IPS-11a (cell line): ENCODE data around the gene PLEKHG3.

Source experiments
- H3K4me3 ChIP-seq: one replicate; pipeline ENCODE4 v1.5.1; 2013; ENCODE audit warnings: low read depth, low read length, control low read depth

PLEKHG3 gene

DNA sequence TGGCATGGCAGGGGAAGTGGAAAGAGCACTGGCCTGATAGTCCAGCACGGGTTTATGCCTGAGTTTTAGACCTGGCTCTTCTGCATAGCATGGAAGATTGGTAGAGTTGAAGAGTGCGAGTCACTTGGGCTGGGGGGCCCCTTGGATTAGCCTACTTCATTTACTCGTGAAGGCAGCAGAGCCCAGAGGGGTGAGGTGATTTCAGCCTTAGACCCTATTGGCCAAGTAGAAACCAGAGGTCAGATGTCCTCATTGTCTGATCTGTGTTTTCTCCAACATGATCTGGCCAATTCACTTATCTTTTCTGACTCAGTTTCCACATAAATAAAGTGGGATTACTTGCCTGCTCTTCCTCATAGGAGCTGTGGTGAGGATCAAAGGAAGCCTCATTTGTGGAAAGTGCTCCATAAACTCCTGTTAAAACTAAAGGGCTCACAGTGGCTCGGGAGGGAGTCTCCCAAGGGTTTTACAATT lies 1.9 kb downstream of the PLEKHG3 start:
- no peak overlapping the region for H3K4me3 ChIP-seq

DNA sequence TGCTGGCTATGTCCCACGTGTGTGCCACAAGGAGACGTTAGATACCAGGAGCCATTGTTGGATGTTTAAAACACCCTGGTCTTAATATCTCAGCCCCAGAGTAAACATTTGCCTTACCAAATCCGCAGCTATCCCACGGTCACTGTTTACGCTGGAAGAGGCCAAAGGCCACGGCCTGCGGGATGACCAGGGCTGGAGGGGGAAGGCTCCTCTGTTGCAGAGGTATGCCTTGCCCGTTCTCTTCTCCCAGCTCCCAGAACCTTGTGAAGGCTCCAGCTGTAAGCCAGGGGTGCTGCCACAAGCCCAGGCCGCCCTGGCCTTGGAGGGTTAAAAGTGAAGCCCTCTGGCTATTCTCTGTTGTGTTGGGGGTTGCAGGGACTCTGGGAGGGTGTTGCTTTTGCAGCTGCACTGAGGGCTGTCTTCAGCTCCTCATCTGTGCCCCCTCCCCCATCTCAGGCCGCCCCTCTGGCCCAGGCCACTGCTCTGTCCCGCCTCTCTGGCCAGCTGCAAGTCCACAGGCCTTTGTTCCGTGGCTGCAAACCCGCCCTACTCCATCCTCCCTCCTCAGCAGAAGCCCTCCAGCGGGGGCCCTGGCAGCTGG lies 2.5 kb downstream of the PLEKHG3 start:
- no peak overlapping the region for H3K4me3 ChIP-seq

DNA sequence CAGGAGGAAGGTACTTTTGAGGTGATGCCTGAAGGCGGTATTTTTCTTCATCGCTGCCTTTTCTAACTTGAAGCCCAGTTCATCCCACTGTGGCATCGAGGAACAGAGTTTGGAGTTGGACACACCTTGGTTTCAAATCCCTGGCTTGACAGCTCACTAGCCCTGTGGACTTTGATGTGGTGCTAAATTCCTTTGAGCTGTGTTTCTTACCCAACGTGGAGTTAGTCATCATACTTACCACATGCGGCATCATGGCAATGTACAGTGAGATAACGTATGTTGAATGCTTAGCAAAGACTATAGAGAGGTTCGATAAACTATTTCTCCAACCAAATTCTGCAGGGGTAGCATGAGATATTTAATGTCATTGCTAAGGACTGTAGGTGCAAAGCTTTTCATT lies 3.4 kb downstream of the PLEKHG3 start:
- no peak overlapping the region for H3K4me3 ChIP-seq

DNA sequence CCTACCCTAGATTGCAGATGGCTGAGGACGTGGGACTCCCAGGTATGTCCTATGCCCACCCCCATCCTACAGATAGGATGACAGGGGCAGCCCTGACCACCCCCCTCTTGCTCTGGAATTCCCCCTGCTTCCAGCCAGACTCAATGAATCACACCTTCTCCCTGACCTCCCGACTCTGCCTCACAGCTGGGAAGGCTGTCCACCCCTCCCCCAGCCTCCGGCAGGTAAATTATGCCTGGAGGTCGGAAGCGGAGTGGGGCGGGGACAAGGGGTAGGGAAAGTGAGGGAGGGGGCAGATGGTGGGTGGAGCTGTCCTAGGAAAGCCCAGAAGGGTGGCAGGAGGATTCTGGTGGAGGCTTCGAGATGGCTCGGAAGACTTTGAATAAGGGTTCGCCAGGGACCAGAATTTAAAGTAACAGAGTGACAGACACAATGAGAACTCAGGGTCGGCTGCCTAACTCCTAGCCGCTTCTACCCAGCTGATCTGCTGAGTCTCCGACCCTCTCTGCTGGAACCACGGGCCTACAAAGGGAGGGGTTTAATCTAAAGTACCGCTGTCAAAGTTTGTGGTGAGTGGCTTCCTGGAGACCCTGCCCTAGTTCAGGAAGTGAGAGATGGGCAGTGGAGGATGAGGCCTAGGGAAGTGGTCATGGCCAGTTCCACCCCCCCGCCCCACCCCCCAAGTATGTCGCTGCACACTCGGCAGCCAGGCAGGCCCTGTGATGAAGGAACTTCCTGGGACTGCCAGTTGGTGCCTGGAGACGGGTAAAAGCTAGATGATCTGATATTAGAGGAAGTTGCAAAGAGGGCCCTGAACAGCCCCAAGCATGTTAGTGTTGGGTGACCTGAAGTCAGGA lies 4.2 kb downstream of the PLEKHG3 start:
- H3K4me3 ChIP-seq = no peak overlapping the region

DNA sequence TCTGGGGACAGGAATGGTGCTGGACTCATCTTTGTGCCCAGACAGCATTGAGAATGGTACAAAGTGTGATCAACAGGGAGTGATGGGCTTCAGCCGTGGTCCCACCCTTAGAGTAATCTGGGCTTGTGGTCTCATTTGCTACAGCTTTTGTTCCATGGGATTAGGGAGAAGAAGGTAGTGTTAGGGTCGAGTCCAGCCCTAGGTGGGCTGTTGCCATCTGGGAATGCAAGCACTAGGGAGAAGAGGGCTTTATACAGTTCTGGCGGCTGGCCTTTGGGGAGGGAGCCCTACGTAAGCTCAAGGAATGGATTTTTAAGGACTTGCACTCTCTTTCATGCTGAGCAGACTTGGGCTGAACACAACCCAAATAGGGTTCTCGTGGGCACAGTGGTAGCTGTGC lies 4.9 kb downstream of the PLEKHG3 start:
- no peak overlapping the region for H3K4me3 ChIP-seq

DNA sequence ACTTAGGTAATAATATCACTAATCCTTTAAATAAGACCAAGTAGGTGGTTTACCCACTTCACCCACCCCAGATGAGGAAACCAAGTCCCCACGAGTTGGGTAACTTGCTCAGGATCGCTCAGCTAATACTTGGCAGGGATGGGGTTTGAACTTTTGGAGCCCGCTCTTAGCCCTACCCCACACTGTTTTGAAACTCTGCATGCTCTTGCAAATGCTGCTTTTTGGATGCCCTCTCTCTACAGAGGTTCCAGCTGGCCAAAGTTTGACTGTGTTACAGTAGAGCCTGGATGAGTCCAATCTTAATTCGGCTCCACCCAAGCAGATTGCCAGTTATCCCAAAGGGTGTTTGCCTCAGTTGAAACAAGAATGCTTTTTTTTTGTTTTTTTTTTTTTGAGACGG lies 6.8 kb downstream of the PLEKHG3 start:
- no peak overlapping the region for H3K4me3 ChIP-seq

DNA sequence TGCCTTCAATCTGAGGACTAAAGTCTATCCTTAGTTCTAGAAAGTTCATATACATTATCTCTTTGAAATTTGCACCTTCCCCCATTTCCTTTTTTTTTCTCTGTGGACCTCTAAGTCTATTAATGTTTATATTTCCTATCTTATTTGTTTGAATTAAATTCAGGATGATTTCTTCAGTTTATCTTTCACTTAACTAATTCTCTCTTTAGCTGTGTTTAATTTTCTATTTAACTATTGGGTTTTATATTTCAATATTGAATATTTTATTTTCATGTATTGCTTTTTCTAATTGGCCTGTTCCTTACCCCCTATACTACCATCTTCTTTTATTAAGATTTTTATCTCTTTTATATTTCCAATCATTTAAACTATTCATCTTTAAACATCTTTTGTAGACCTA lies 9.5 kb downstream of the PLEKHG3 start:
- H3K4me3 ChIP-seq = no peak overlapping the region

DNA sequence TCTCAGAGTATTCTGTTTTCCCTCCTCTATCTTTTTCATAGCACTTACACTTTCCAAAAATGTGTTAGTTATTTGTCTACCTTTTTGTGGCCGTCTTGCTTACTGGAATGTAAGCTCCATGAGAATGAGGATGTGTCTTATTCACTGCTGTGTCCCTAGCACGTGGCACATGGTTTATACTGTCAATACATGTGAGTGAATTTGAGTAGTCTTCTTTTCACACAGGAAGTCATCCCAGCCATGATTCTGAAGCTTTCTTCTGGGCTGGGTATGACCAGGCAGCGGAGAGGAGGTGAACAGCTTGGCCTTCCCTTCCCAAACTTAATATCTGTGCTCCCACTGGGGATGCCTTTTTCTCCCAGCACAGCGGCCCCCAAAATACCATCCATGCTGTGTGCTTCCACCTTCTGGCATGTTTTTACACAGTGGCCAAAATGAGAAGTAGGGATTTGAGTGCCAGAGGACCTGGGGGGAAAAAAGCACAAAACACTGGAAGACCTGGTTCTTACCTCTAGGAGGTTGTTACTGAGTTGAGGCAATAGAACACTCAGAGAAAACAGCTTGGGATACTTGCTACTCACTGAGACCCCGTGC lies 10.3 kb downstream of the PLEKHG3 start:
- no peak overlapping the region for H3K4me3 ChIP-seq

DNA sequence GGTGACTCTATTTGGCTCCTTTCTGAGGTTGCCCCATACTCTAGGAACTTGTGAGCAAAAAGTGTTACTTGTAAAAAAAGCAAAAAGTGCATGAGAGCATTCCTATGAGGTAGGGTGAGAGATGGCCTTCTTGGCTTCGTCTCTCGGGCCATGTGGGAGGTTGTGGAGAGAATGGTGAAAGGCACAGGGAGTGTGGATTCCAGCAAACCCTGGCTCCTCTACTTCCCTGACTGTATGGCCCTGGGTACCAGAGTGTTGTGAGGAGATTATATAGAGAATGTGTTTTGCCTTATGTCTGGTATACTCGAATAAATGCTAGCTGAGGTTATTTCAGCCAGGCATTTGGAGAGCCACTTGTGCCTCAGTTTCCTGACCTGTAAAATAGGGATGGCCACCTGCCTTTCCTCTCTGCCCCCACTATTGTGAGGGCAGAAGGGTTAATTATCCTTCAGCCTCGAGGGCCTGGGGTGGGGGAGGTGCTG lies 11.0 kb downstream of the PLEKHG3 start:
- H3K4me3 ChIP-seq = no peak overlapping the region

DNA sequence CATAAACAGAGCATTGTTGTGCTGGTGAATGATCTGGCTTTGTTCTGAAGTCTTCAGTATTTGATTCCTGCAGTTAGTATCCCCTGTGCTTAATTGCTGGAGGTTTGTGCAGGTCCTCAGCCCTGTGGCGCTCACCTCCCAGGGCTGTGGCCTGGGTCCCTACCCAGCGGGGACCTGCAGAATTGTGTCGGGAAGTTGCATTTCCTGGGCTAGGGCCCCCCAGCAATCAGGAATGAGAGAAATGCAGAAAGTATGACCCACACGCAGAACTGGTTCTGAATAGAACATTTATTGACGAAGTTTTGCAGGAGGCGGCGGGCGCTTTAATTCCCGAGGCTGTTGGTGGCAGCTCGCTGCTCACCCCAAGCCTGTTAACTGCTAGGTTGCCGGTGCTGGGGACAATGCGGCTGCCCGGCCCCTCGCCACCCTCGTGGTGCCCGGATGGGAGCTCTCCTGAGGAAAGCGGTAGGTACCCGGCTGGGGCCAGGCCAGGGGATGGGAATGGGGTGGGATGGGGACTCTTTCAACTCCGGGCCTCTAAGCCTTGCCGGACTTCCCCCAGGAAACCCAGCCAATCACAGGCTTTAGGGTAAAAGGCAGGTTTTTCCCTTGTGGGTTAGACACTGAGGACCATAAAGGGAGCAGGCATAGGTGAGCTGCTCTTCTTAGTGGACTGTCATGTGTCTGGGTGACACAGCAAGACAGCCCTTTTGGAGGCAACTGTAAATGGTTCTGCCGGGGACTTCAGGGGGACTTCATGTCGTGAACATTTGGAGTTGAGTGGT lies 11.6 kb downstream of the PLEKHG3 start:
- H3K4me3 ChIP-seq = no peak overlapping the region

DNA sequence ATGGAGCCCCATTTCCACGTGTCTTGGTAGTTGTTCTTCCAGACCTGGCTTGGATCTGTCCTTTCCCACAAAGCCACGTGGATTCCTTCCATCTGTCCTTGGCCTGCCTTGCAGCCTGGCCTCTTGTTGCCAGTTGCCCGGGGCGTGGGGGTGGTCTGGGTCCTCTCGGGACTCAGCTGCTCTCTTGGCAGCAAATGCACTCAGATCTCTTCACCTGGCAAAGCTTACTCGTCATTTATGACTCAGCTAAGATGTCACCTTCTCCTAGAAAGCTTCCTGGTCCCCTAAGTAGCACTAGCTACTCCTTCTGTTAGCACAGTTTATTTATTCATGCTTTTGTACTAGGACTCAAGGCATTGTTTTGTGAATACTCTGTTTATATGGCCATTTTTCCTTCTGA lies 13.6 kb downstream of the PLEKHG3 start:
- H3K4me3 ChIP-seq = no peak overlapping the region

DNA sequence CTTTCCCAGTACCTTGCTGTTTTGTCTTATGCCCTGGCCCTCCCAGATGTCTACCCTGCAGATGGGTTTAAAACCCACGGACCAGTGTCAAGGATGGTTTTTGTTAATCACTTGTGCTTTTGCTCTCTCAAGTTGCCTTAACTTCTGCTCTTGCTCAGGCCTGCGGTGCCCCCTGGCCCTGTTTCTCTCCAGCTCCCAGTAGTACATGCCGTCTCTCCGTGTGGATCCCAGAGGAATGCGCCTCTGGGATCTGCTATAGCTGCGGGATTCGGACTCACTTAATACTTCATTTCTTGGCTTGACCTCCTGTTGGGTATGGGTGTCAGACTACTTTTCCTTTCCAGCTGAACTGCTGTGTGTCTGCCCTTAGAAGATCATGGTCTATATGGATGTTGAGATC lies 14.5 kb downstream of the PLEKHG3 start:
- H3K4me3 ChIP-seq = no peak overlapping the region

DNA sequence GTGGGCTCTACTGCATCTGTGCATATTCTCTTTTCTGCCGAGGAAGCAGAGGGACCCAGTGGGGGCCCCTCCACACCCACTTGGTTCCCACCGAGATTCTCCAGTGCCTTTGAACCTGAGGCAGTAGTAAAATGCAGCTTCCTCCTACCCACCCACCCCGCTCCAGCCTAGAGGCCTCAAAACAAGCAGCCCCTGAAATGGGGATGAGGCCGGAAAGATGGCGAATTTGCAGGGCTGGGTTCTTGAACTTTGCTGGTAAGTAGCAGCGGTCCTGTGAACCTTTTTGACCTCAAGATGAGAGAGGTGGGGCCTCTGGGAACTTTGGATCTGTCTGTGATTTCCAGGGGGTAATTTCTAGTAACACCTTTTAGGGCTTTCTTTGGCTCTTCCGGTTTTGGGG lies 15.4 kb downstream of the PLEKHG3 start:
- H3K4me3 ChIP-seq = no peak overlapping the region

DNA sequence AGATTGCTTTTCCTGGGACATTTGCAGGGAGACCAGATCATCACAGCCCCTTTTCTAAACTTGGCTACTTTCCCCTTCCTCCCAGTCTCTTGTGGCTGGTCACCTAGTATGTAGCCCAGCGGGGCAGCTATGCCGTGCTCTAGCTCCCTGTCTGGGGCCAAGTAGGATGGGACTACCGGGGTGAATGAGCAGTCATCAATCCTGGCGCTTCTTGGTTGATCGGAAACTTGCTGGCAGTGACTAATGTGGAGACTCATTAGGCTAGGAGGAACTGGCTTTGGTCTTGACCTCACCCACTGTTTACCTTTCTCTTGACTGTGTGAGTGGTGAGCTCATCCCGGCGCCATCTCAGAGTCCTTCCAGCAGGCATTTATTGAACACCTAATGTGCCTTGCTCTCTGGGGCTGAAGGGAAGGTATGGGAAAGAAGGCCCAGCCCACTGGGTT lies 15.9 kb downstream of the PLEKHG3 start:
- no peak overlapping the region for H3K4me3 ChIP-seq

DNA sequence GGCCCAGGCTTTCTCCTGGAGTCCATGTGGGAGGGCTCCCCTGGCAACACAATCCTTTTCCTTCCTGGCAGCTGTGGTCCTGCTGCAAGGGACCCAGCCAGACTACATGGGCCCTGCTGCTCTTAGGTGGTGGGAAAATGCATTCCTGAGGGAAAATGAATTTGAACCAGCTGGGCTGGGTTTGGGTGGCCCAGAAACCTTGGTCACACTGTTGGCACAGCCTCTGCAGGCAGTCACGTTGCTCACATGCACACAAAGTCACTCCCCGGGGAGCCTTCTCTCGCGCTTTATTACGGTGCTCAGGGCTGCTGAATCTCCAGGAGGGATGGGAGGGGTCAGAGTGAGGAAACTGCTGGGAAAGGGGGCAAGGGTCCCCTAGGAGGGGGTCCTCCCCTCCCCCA lies 17.2 kb downstream of the PLEKHG3 start:
- no peak overlapping the region for H3K4me3 ChIP-seq

DNA sequence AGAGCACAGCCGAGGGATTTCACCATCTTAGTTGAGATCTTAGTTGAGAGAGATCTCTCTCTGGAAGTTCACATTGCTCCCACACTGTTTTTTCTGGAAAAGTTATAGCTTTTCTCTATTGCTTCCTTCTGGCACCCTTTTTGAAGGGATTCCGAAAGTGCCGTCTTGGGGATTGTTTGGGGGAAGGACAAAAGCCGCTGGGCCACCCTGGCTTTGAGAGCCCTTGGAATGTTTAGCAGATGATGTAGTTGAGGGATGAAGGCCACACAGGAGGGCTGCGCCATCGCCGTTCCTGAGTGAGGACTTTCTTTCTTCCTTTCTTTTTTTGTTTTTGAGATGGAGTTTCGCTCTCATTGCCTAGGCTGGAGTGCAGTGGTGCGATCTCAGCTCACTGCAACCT lies 17.7 kb downstream of the PLEKHG3 start:
- no peak overlapping the region for H3K4me3 ChIP-seq

DNA sequence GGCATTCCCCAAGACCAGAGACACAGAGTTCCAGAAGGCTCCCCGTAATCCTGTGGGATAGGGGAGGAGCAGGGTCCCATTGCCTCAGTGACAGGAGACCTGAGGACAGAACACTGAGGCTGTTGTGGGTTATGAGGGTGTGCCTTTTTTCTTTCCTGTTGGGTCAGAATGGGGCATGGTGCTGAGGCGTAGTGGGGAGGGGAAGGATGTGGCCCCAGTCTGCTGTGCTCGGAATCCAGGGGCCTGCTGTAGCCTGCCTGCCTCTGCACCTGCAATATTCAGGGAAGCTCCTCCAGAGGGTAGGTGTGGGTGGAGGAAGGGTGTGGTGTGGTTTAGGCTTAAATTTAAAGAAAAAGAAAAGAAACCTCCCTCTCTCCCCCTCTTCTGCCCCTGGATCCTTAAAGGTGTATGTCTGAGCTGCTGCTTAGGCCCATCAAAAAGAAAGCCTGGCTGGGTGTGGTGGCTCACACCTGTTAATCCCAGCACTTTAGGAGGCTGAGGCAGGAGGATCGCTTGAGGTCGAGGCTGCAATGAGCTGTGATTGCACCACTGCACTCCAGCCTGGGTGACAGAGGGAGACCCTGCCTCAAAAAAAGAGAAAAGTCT lies 18.7 kb downstream of the PLEKHG3 start:
- H3K4me3 ChIP-seq = no peak overlapping the region

DNA sequence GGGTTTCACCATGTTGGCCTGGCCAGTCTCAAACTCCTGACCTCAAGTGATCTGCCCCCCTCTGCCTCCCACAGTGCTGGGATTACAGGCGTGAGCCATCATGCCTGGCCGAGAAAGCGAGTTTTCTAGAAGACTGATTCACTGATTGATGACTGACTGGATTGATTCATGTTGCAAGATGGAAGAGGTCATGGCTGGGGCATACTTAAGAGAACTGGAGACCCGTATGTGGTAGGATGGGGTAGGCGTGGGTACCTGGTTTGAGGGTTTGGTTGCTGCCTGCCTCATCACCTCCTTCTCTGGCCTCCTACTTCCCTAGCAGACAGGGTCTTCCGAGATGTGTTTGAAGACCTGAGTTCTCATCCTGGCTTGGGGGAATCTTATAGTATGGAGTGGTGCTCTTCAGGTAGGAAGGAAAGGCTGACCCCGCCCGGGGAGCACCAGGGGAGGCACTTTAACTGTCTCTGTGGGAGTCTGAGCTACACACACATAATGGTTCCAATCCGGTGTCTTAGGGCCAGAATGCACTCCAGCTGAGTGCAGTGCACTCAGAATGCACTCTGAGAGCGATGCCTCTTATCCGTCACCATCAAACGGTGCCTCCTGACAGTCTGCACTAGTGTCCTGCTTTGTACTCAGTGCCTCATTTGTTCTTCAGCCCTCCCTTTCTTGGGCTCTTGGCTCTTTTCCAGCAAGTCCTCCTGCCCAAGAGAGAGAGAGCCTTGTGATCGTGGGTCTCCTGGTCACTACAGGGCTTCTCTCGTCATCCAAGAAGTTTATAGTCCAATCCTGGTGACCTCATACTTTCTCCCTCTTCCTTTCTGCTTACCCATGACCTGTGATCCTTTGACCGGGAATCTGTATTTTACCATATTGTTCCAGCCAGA lies 19.7 kb downstream of the PLEKHG3 start:
- H3K4me3 ChIP-seq = no peak overlapping the region

DNA sequence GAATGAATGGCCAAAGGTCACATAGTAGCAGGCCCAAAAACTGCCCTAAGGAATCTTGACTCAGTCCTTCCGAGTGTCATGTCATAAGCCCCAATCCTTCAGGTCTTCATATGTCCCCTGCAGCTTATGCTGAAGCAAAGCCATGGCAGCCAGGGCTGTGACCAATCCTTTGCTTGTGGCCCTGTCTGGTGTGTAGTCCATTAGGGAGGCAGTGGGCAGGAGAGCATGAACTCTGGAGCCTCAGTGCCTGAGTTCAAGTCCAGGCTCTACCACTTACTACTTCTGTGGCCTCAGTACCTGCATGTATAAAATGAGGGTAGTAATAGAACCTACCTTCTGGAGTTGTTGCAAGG lies 20.3 kb downstream of the PLEKHG3 start:
- H3K4me3 ChIP-seq = no peak overlapping the region

DNA sequence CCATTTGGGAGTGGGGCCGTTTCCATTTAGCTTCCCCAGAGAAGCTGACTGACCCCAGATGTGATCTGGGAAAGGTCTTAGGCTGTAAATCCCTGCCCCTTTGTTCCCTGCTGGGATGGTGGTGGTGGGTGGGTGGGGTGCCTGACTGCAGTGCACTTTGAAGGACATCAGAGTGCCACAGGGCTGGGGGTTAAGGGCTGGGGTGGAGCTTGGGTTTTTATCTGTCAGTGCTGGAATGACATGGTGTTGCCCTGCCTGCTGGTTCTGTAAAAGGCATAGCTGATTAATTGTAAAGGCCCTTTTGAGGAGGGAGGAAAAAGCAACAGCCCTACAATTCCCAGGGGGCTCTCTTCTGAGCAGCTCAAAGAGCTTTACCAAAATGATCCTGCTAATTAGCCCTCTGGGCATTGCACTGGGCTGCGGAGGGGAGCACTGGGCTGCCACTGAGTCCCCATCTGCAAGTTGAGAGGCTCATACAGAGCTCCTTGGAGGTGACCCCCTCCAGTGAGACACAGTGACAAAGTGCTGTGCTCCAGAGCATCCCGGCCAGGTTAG lies 21.1 kb downstream of the PLEKHG3 start:
- H3K4me3 ChIP-seq = no peak overlapping the region
